K562 treated with DMSO at 1 percent for 4 hours (cell line): Measurements from ENCODE around the gene OR2A1. TPM values are rescaled to one million over a fixed set of nuclear protein-coding genes. Genes with fewer than 3 reads are reported as not detected.

Experiments
- total RNA-seq: library from RNA; unstranded; fragments of 300-600 nt; gene quantifications from 2 replicates; pipeline ENCODE4 v1.2.3, GENCODE V29; 2022; ENCODE audit not compliant: insufficient read depth

The OR2A1 gene
- total RNA-seq = not detected in 2 replicates

GRCh38 chr7:144311872-144312469, at the start of gene OR2A1:
Gene OR2A1, plus strand, starts transcription at chr7:144312419. Its CDS starts 5,706 bp downstream, at chr7:144318125.

GRCh38 chr7:144264692-144265091, 47.5 kb upstream of the OR2A1 start, which contains the start of gene OR2A7:
Gene OR2A7, minus strand, starts transcription at chr7:144264792. Its CDS starts 5,164 bp downstream, at chr7:144259628.

GRCh38 chr7:144269188-144269587, 43.0 kb upstream of the OR2A1 start, which contains the start of gene CTAGE8:
Gene CTAGE8, minus strand, starts transcription at chr7:144269288. Its CDS starts 38 bp downstream, at chr7:144269250.

GRCh38 chr7:144355176-144355822, 43.1 kb downstream of the OR2A1 start, which contains the start of gene ARHGEF5:
Gene ARHGEF5, plus strand, starts transcription at chr7:144355402. Its CDS starts 7,268 bp downstream, at chr7:144362670.

Other genes starting within 250 kb of the OR2A1 start
- not detected in 2 replicates for gene OR2A25, start 242.6 kb upstream of the OR2A1 start, total RNA-seq
- not detected in 2 replicates for gene OR2A12, start 226.1 kb upstream of the OR2A1 start, total RNA-seq
- gene OR2A2, start 202.8 kb upstream of the OR2A1 start, total RNA-seq = not detected in 2 replicates
- not detected in 2 replicates for gene OR2A14, start 189.2 kb upstream of the OR2A1 start, total RNA-seq
- not detected in 2 replicates for gene CTAGE4, start 129.0 kb upstream of the OR2A1 start, total RNA-seq
- gene ARHGEF35, start 116.6 kb upstream of the OR2A1 start, total RNA-seq = not detected in 2 replicates
- gene OR2A42, start 72.8 kb upstream of the OR2A1 start, total RNA-seq = not detected in 2 replicates
- gene OR2A7, start 47.6 kb upstream of the OR2A1 start, total RNA-seq = not detected in 2 replicates
- gene CTAGE8, start 43.1 kb upstream of the OR2A1 start, total RNA-seq = not detected in 2 replicates
- gene ARHGEF5, start 43.0 kb downstream of the OR2A1 start, total RNA-seq = not detected in 2 replicates
- gene NOBOX, start 91.3 kb downstream of the OR2A1 start, total RNA-seq = not detected in 2 replicates